ENCODE results near the gene DUS3L.
A peak's percentile ranks its signal among the peaks of the same experiment; 100 is the strongest.

DUS3L gene, protein sequence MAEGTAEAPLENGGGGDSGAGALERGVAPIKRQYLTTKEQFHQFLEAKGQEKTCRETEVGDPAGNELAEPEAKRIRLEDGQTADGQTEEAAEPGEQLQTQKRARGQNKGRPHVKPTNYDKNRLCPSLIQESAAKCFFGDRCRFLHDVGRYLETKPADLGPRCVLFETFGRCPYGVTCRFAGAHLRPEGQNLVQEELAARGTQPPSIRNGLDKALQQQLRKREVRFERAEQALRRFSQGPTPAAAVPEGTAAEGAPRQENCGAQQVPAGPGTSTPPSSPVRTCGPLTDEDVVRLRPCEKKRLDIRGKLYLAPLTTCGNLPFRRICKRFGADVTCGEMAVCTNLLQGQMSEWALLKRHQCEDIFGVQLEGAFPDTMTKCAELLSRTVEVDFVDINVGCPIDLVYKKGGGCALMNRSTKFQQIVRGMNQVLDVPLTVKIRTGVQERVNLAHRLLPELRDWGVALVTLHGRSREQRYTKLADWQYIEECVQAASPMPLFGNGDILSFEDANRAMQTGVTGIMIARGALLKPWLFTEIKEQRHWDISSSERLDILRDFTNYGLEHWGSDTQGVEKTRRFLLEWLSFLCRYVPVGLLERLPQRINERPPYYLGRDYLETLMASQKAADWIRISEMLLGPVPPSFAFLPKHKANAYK

DNA sequence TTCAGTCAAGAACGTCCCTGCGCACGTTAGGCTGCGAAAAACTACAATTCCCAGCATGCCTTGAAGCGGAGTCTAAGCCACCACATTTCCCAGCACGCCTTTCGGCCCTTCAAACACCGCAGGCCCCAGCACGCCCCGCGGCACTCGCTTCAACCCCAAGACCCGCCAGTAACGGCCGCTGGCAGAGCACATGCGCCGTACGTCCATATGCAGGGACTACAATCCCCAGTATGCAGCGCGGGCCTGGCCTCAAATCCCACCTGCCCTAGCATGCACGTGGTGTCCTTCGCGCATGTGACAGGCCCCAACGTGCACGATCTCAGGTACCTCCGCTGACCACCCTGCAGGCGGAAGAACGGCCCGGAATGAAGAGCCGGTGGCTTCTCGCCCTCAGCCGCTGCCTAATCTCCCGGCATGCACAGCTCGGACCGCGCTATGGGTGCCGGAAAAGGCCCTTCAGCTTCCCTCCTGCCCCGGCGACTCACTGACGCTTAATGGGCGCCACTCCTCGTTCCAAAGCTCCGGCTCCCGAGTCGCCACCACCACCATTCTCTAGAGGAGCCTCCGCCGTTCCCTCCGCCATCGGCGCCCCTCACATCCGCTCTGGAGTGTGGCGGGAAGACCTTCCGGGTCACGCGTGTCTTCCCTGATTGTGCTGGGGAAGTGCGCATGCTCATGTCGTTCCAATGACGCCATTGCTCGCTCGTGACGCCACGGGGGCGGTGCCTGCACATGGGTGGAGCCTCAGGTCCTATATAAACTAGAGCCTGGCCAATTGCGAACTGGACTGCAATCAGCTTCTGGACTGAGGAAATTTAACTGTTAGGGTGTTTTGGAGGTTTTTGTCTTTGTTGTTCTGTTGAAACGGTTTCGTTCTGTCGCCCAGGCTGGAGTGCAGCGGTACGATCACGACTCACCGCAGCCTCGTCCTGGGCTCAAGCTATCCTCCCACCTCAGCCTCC lies at the start of gene DUS3L:
DUS3L (minus strand) TSS at position 605 of the 962 bp plus-strand sequence; CDS start at position 583, 22 bp downstream.
- Histone ChIP-seq H3K36me3 (replicated peaks; ENCODE audit: low read depth, low read length) (peaks cover 37% of the 10 kb centered on the region), H2AFZ (ENCODE audit: low read depth, low read length) (peak within 1 kb of the TSS; percentile 61; the same call in 1 of the 2 replicates), H3K9me3 (ENCODE audit: insufficient read depth, low read length) (no peaks in the 10 kb centered on the region), H3K4me2 (ENCODE audit: low read length) (peak within 1 kb of the TSS; percentile 75), H3K27me3 (ENCODE audit: low read depth, low read length) (no peaks in the 10 kb centered on the region), H4K20me1 (ENCODE audit: insufficient read depth, low read length) (0 out of 2 replicates have a peak, but pooled peaks cover 3% of the 10 kb centered on the region), H3K79me2 (ENCODE audit: low read length) (peaks cover 16% of the 10 kb centered on the region), H3K9ac (ENCODE audit: low read length) (peak within 1 kb of the TSS; percentile 87), H3K4me3 (ENCODE audit: low read length) (peak within 1 kb of the TSS; percentile 77), H3K4me1 (ENCODE audit: low read length) (peaks cover 9% of the 10 kb centered on the region), H3K27ac (ENCODE audit: low read length) (peak within 1 kb of the TSS; percentile 81)
- TF ChIP-seq, protein P1, sequence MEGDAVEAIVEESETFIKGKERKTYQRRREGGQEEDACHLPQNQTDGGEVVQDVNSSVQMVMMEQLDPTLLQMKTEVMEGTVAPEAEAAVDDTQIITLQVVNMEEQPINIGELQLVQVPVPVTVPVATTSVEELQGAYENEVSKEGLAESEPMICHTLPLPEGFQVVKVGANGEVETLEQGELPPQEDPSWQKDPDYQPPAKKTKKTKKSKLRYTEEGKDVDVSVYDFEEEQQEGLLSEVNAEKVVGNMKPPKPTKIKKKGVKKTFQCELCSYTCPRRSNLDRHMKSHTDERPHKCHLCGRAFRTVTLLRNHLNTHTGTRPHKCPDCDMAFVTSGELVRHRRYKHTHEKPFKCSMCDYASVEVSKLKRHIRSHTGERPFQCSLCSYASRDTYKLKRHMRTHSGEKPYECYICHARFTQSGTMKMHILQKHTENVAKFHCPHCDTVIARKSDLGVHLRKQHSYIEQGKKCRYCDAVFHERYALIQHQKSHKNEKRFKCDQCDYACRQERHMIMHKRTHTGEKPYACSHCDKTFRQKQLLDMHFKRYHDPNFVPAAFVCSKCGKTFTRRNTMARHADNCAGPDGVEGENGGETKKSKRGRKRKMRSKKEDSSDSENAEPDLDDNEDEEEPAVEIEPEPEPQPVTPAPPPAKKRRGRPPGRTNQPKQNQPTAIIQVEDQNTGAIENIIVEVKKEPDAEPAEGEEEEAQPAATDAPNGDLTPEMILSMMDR (IDR thresholded peaks at IDR 0.05; ENCODE audit: low read depth, low read length): no peak
- TF ChIP-seq EZH2phosphoT487 (IDR thresholded peaks at IDR 0.05; ENCODE audit: low read depth): no peak

DNA sequence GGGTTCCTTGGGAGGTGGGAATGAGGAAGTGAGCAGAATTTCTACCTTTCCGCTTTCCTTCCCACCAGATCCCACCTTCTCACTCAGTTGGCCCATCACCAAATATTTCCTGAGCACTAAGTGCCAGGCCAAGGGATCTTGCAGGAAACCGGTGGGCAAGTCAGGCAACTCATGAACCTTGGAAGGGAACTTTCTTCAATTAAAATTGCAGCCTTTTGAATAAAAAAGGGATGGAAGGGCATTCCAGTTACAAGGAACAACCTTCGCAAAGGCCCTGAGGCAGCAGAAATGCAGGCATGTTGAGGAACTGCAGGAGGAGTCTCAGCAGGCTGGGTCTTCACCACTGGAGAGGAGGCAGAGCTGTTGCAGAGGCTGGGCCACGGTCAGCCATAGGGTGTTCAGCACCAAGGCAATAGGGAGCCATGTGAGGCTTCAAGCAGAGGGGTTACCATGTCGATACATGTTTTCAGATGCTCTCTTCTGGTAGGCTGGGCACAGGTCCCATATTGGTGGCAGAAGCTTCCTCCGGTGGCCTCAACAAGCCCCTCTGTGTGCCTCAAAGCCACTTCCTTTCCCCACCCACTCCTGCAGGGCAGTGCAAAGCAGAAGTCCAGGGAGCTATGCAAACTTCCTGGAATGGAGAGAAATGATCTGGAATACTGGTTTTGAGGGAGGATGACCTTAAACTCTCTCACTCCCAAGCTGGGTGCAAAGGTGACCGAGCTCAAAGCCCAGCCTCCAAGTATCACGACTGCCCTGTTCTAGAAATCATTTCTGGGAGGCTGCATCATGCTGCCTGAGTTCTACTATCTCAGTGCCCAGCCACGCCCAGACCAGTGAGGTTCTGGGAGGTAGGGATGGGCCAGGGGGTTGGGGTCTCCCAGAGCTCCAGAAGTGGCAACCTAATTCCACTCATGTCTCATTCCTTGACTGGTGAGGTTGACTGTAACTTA lies 48.4 kb upstream of the DUS3L start, which contains the start of gene FUT6:
FUT6 (minus strand) TSS at position 638 of the 953 bp plus-strand sequence. CDS start 7,135 bp downstream, outside the sequence.
- Histone ChIP-seq H3K4me1 (ENCODE audit: low read length) (no peaks in the 10 kb centered on the region), H3K4me2 (ENCODE audit: low read length) (no peak within 1 kb of the TSS), H3K4me3 (ENCODE audit: low read length) (no peak within 1 kb of the TSS), H3K27ac (ENCODE audit: low read length) (no peak within 1 kb of the TSS), H3K79me2 (ENCODE audit: low read length) (no peaks in the 10 kb centered on the region), H3K27me3 (ENCODE audit: low read depth, low read length) (peaks cover 17% of the 10 kb centered on the region; the same call in 1 of the 2 replicates), H3K9me3 (ENCODE audit: insufficient read depth, low read length) (no peaks in the 10 kb centered on the region), H3K9ac (ENCODE audit: low read length) (no peak within 1 kb of the TSS), H3K36me3 (replicated peaks; ENCODE audit: low read depth, low read length) (no peaks in the 10 kb centered on the region), H2AFZ (ENCODE audit: low read depth, low read length) (no peak within 1 kb of the TSS), H4K20me1 (ENCODE audit: insufficient read depth, low read length) (no peaks in the 10 kb centered on the region)
- TF ChIP-seq, protein P1 (IDR thresholded peaks at IDR 0.05; ENCODE audit: low read depth, low read length): no peak
- TF ChIP-seq EZH2phosphoT487 (IDR thresholded peaks at IDR 0.05; ENCODE audit: low read depth): no peak

DNA sequence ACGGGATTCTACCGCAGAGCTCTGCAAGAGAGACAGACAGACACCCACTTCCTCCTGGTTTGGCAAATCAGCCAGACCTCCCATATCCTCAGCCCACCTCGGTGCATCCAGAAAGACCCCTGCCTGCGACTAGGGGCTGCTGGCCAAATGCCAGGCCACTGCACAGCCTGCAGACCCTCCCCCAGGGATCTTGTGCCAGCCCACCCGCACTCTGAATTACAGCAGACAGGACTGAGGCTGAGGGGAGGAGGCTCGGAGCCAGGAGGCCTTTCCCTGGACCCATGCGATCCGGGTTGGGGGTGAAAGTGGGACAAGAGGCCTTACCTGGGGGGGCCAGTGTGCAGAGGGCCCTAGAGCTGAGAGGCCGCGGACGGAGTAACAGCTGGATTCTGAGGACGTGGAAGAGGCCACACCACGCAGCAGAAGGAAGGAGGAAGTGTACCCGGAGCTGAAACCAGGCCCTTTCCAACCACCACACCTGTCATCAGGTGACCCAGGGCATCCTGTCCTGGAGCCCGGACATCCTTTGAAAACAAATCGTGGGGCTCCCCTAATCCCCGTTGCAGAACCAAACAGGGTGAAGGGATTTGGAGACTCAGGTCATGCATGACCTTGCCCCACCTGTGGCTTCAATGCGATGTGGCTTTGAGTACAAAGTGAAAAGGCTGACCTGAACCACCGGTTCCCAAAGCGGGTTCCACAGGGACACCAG lies 47.5 kb upstream of the DUS3L start:
- Histone ChIP-seq H3K27ac (ENCODE audit: low read length) (no peak overlapping the region), H3K36me3 (replicated peaks; ENCODE audit: low read depth, low read length) (no peaks in the 10 kb centered on the region), H3K79me2 (ENCODE audit: low read length) (no peaks in the 10 kb centered on the region), H3K4me2 (ENCODE audit: low read length) (no peak overlapping the region), H2AFZ (ENCODE audit: low read depth, low read length) (no peak overlapping the region), H3K4me1 (ENCODE audit: low read length) (no peaks in the 10 kb centered on the region), H3K9ac (ENCODE audit: low read length) (no peak overlapping the region), H3K4me3 (ENCODE audit: low read length) (no peak overlapping the region), H3K9me3 (ENCODE audit: insufficient read depth, low read length) (no peaks in the 10 kb centered on the region), H3K27me3 (ENCODE audit: low read depth, low read length) (peaks cover 17% of the 10 kb centered on the region; the same call in 1 of the 2 replicates), H4K20me1 (ENCODE audit: insufficient read depth, low read length) (no peaks in the 10 kb centered on the region)
- TF ChIP-seq, protein P1 (IDR thresholded peaks at IDR 0.05; ENCODE audit: low read depth, low read length): no peak
- TF ChIP-seq EZH2phosphoT487 (IDR thresholded peaks at IDR 0.05; ENCODE audit: low read depth): no peak

Measured in OCI-LY3 (cell line).